Endodermal cell (in vitro differentiated cells): Measurements from ENCODE around the gene ITCH. TPM values are rescaled to one million over a fixed set of nuclear protein-coding genes. Genes with fewer than 3 reads are reported as not detected.

Experiments
- DNase-seq: peaks from one replicate; pipeline ENCODE4 v3.0.0-alpha.2; 2017
- H3K27ac ChIP-seq: 2 replicates; pipeline ENCODE4 v1.5.1; 2013; ENCODE audit warnings: mild to moderate bottlenecking, low read depth, low read length, moderate library complexity
- H3K27me3 ChIP-seq: 2 replicates; pipeline ENCODE4 v1.6.1; 2013; ENCODE audit warnings: mild to moderate bottlenecking, low read length, moderate library complexity; ENCODE audit not compliant: insufficient read depth, control insufficient read depth, poor library complexity, severe bottlenecking
- H3K36me3 ChIP-seq: 2 replicates; pipeline ENCODE4 v1.7.0; 2013; ENCODE audit warnings: mild to moderate bottlenecking, low read length, moderate library complexity; ENCODE audit not compliant: control insufficient read depth, insufficient read depth
- H3K4me1 ChIP-seq: one replicate; pipeline ENCODE4 v1.7.0; 2013; ENCODE audit warnings: low read length; ENCODE audit not compliant: control insufficient read depth, insufficient read depth
- H3K4me3 ChIP-seq: 2 replicates; pipeline ENCODE4 v1.5.1; 2013; ENCODE audit warnings: mild to moderate bottlenecking, low read length, moderate library complexity
- H3K9ac ChIP-seq: 2 replicates; pipeline ENCODE4 v1.6.1; 2013; ENCODE audit warnings: mild to moderate bottlenecking, low read length, moderate library complexity; ENCODE audit not compliant: poor library complexity, severe bottlenecking; ENCODE audit errors: extremely low read depth
- H3K9me3 ChIP-seq: 2 replicates; pipeline ENCODE4 v1.6.1; 2013; ENCODE audit warnings: mild to moderate bottlenecking, low read length, moderate library complexity; ENCODE audit not compliant: control insufficient read depth
- H3K27ac Mint-ChIP-seq: 2 replicates; pipeline ENCODE4 v1.8.0; 2020; ENCODE audit warnings: mixed read lengths
- H3K27me3 Mint-ChIP-seq: 2 replicates; pipeline ENCODE4 v1.8.0; 2021; ENCODE audit warnings: mild to moderate bottlenecking, mixed read lengths; ENCODE audit not compliant: insufficient read depth
- H3K36me3 Mint-ChIP-seq: 2 replicates; pipeline ENCODE4 v1.8.0; 2020; ENCODE audit warnings: low read depth, mixed read lengths
- H3K4me1 Mint-ChIP-seq: 2 replicates; pipeline ENCODE4 v1.8.0; 2020; ENCODE audit warnings: mixed read lengths
- H3K4me3 Mint-ChIP-seq: 2 replicates; pipeline ENCODE4 v1.8.0; 2020; ENCODE audit warnings: mild to moderate bottlenecking, moderate library complexity, mixed read lengths
- H3K9me3 Mint-ChIP-seq: 2 replicates; pipeline ENCODE4 v1.8.0; 2020; ENCODE audit warnings: mild to moderate bottlenecking, mixed read lengths
- CTCF ChIP-seq: fragments of 200-600 bp; sonication (generic); conservative IDR thresholded peaks from 2 replicates; pipeline ENCODE4 v1.5.0; 2021; ENCODE audit warnings: antibody characterized with exemption, mild to moderate bottlenecking
- WGBS, 2 experiments: methylation state at CpG; one replicate each; pipeline versions ENCODE4 v1.1.5 to v1.1.7; 2013; ENCODE audit warnings: missing lambda C conversion rate in 2 of 2, mixed read lengths in 1 of 2; ENCODE audit not compliant: insufficient coverage in 1 of 2, insufficient read length in 1 of 2; 5-methylcytosine and 5-hydroxymethylcytosine counted together
- total RNA-seq, 2 donors: library from RNA; stranded (reverse); fragmentation: NEBNext Ultra II Directional in 1 of 2; extraction: Animal tissue kit (Norgen Biotek cat#: 25700) in 1 of 2; gene quantifications; 2 replicates in 1 of 2; 3 replicates in 1 of 2; pipeline ENCODE4 v1.2.1, GENCODE V29; 2021

The ITCH gene
- total RNA-seq, 2 donors from 2014 or later, result 65.1 to 84.4 TPM

- H3K27ac Mint-ChIP-seq, result no peak overlapping the region
- 100% methylated on average over 1 to 2 of the region's 2 CpGs for WGBS, 2 experiments
- no peaks in the 10 kb centered on the region for H3K27me3 Mint-ChIP-seq
- H3K4me3 Mint-ChIP-seq, result no peak overlapping the region
- H3K27me3 ChIP-seq, result no peaks in the 10 kb centered on the region
- no peak overlapping the region for H3K4me3 ChIP-seq
- H3K36me3 Mint-ChIP-seq, result peaks cover 76% of the 10 kb centered on the region
- H3K9me3 Mint-ChIP-seq, result no peaks in the 10 kb centered on the region
- no peak for DNase-seq
- TF ChIP-seq CTCF, result no peak
- H3K4me1 ChIP-seq, result no peaks in the 10 kb centered on the region
- no peaks in the 10 kb centered on the region for H3K9me3 ChIP-seq
- H3K36me3 ChIP-seq, result peaks cover 71% of the 10 kb centered on the region
- H3K9ac ChIP-seq, result no peak overlapping the region
- H3K4me1 Mint-ChIP-seq, result no peaks in the 10 kb centered on the region
- H3K27ac ChIP-seq, result no peak overlapping the region
Observed at GRCh38 chr20:34452281-34452982, 89.4 kb downstream of the ITCH start.

- no peaks in the 10 kb centered on the region for H3K4me1 Mint-ChIP-seq
- Histone ChIP-seq H3K36me3 (peaks cover 66% of the 10 kb centered on the region), H3K4me1 (no peaks in the 10 kb centered on the region), H3K9ac (no peak overlapping the region), H3K27me3 (no peaks in the 10 kb centered on the region), H3K27ac (no peak overlapping the region), H3K9me3 (no peaks in the 10 kb centered on the region), H3K4me3 (no peak overlapping the region)
- H3K4me3 Mint-ChIP-seq, result no peak overlapping the region
- 86 to 90% methylated on average over 1 to 3 of the region's 3 CpGs for WGBS, 2 experiments
- no peaks in the 10 kb centered on the region for H3K27me3 Mint-ChIP-seq
- TF ChIP-seq CTCF, result no peak
- no peaks in the 10 kb centered on the region for H3K9me3 Mint-ChIP-seq
- H3K27ac Mint-ChIP-seq, result peak overlapping the region; percentile 41
- no peak for DNase-seq
- peaks cover 78% of the 10 kb centered on the region for H3K36me3 Mint-ChIP-seq
Observed at GRCh38 chr20:34458631-34459030, 95.6 kb downstream of the ITCH start.

- TF ChIP-seq CTCF, result no peak
- Mint-ChIP-seq H3K27me3 (no peaks in the 10 kb centered on the region), H3K4me3 (no peak overlapping the region), H3K9me3 (no peaks in the 10 kb centered on the region), H3K36me3 (peaks cover 77% of the 10 kb centered on the region), H3K4me1 (no peaks in the 10 kb centered on the region), H3K27ac (no peak overlapping the region)
- H3K36me3 ChIP-seq, result peaks cover 67% of the 10 kb centered on the region
- no peaks in the 10 kb centered on the region for H3K27me3 ChIP-seq
- H3K4me1 ChIP-seq, result no peaks in the 10 kb centered on the region
- WGBS, 2 experiments, result 93 to 96% methylated on average over 5 of the region's 5 CpGs
- H3K27ac ChIP-seq, result no peak overlapping the region
- H3K9ac ChIP-seq, result no peak overlapping the region
- no peak for DNase-seq
- H3K4me3 ChIP-seq, result no peak overlapping the region
- H3K9me3 ChIP-seq, result no peaks in the 10 kb centered on the region
Observed at GRCh38 chr20:34459209-34459897, 96.3 kb downstream of the ITCH start.
